ENCODE data around the gene ZKSCAN8.

Gene ZKSCAN8

GRCh38 chr6:28140616-28141015 is 1.1 kb upstream of the ZKSCAN8 start:
- DNase-seq, result no peak

GRCh38 chr6:28142446-28142845 is 763 bp downstream of the ZKSCAN8 start:
- no peak for DNase-seq

- DNase-seq, result no peak
Observed at GRCh38 chr6:28145231-28145630, 3.5 kb downstream of the ZKSCAN8 start.

- DNase-seq, result no peak
Observed at GRCh38 chr6:28152531-28152930, 10.8 kb downstream of the ZKSCAN8 start.

- no peak for DNase-seq
Observed at GRCh38 chr6:28153546-28153945, 11.9 kb downstream of the ZKSCAN8 start.

GRCh38 chr6:28154357-28154756 is 12.7 kb downstream of the ZKSCAN8 start:
- no peak for DNase-seq

- no peak for DNase-seq
Observed at GRCh38 chr6:28158318-28158717, 16.6 kb downstream of the ZKSCAN8 start.

GRCh38 chr6:28159029-28159607 is 17.4 kb downstream of the ZKSCAN8 start:
- no peak for DNase-seq

GRCh38 chr6:28160233-28160632 is 18.6 kb downstream of the ZKSCAN8 start:
- no peak for DNase-seq

GRCh38 chr6:28161410-28162079 is 19.9 kb downstream of the ZKSCAN8 start:
- DNase-seq, result peak; percentile 82 to 86

GRCh38 chr6:28165563-28165962 is 23.9 kb downstream of the ZKSCAN8 start:
- no peak for DNase-seq

GRCh38 chr6:28167068-28167467 is 25.4 kb downstream of the ZKSCAN8 start:
- DNase-seq, result no peak

GRCh38 chr6:28167926-28168325 is 26.2 kb downstream of the ZKSCAN8 start:
- DNase-seq, result no peak

- no peak for DNase-seq
Observed at GRCh38 chr6:28171271-28171670, 29.6 kb downstream of the ZKSCAN8 start.

- DNase-seq, result no peak
Observed at GRCh38 chr6:28172006-28172405, 30.3 kb downstream of the ZKSCAN8 start.

GRCh38 chr6:28176373-28176772 is 34.7 kb downstream of the ZKSCAN8 start:
- no peak for DNase-seq

- no peak for DNase-seq
Observed at GRCh38 chr6:28182255-28182654, 40.6 kb downstream of the ZKSCAN8 start.

- no peak for DNase-seq
Observed at GRCh38 chr6:28188111-28188979, 46.7 kb downstream of the ZKSCAN8 start.

GRCh38 chr6:28200020-28200419 is 58.3 kb downstream of the ZKSCAN8 start:
- no peak for DNase-seq

- DNase-seq, result no peak
Observed at GRCh38 chr6:28203201-28203600, 61.5 kb downstream of the ZKSCAN8 start.

GRCh38 chr6:28205879-28206278 is 64.2 kb downstream of the ZKSCAN8 start:
- DNase-seq, result no peak

- no peak for DNase-seq
Observed at GRCh38 chr6:28206527-28206926, 64.8 kb downstream of the ZKSCAN8 start.

- no peak for DNase-seq
Observed at GRCh38 chr6:28206928-28207509, 65.3 kb downstream of the ZKSCAN8 start.
